ENCODE results near the gene TRMT112. TPM values are rescaled to one million over a fixed set of nuclear protein-coding genes. Genes with fewer than 3 reads are reported as not detected.

TRMT112 gene
- total and polyA plus RNA-seq, 2 donors from 2014 or later, result 172 to 291 TPM

- Histone ChIP-seq H3K9me3 (ENCODE audit: control insufficient read depth in 2 of 3, insufficient read depth in 1 of 3, low read length in 3 of 3) (no peaks in the 10 kb centered on the region), H3K4me3 (ENCODE audit: low read length in 3 of 3) (no peak overlapping the region), H3K4me1 (ENCODE audit: control insufficient read depth in 2 of 3, insufficient read depth in 2 of 3, low read depth in 1 of 3, low read length in 3 of 3) (peaks cover 0 to 17% (median 4%) of the 10 kb centered on the region in 3 donors), H3K9ac (ENCODE audit: low read length in 3 of 3) (no peak overlapping the region), H3K27ac (ENCODE audit: low read depth in 2 of 2, low read length in 2 of 2) (no peak overlapping the region), H3K36me3 (ENCODE audit: control insufficient read depth in 2 of 3, insufficient read depth in 3 of 3, low read length in 3 of 3) (no peaks in the 10 kb centered on the region), H3K27me3 (ENCODE audit: control insufficient read depth, insufficient read depth, low read length) (peaks cover 10% of the 10 kb centered on the region)
- TF ChIP-seq CTCF (IDR thresholded peaks at IDR 0.05; ENCODE audit: borderline replicate concordance, extremely low read depth, insufficient read depth), result no peak
- FAIRE-seq (no peak), DNase-seq (no peak)
- intact Hi-C loops (cut with DNase I), result no loop called here
Measured at GRCh38 chr11:64286801-64287159, 30.6 kb downstream of the TRMT112 start.

GRCh38 chr11:64285885-64286800 is 31.2 kb downstream of the TRMT112 start:
- TF ChIP-seq CTCF (IDR thresholded peaks at IDR 0.05; ENCODE audit: borderline replicate concordance, extremely low read depth, insufficient read depth), result no peak
- FAIRE-seq (no peak), DNase-seq (peak in 1 of 5 donors; percentile 79)
- Histone ChIP-seq H3K4me3 (ENCODE audit: low read length in 3 of 3) (peak overlapping the region in 2 of 3 donors; percentile 62 to 83), H3K9ac (ENCODE audit: low read length in 3 of 3) (peak overlapping the region in 2 of 3 donors; percentile 75 to 78), H3K9me3 (ENCODE audit: control insufficient read depth in 2 of 3, insufficient read depth in 1 of 3, low read length in 3 of 3) (no peaks in the 10 kb centered on the region), H3K4me1 (ENCODE audit: control insufficient read depth in 2 of 3, insufficient read depth in 2 of 3, low read depth in 1 of 3, low read length in 3 of 3) (peaks cover 0 to 17% (median 4%) of the 10 kb centered on the region in 3 donors), H3K36me3 (ENCODE audit: control insufficient read depth in 2 of 3, insufficient read depth in 3 of 3, low read length in 3 of 3) (no peaks in the 10 kb centered on the region), H3K27ac (ENCODE audit: low read depth in 2 of 2, low read length in 2 of 2) (peak overlapping the region; percentile 24 to 96), H3K27me3 (ENCODE audit: control insufficient read depth, insufficient read depth, low read length) (peaks cover 10% of the 10 kb centered on the region)
- intact Hi-C loops (cut with DNase I), result no loop called here

- no peaks in the 10 kb centered on the region for H3K9me3 ChIP-seq (ENCODE audit: control insufficient read depth in 2 of 3, insufficient read depth in 1 of 3, low read length in 3 of 3)
- intact Hi-C loops (cut with DNase I), result no loop called here
- FAIRE-seq (no peak), DNase-seq (peak; percentile 85 to 95 (median 91))
- TF ChIP-seq CTCF (IDR thresholded peaks at IDR 0.05; ENCODE audit: borderline replicate concordance, extremely low read depth, insufficient read depth), result no peak
- H3K27me3 ChIP-seq (ENCODE audit: control insufficient read depth, insufficient read depth, low read length), result peaks cover 2% of the 10 kb centered on the region
- peak within 1 kb of the TSS; percentile 75 to 83 (median 77) for H3K4me3 ChIP-seq (ENCODE audit: low read length in 3 of 3)
- H3K27ac ChIP-seq (ENCODE audit: low read depth in 2 of 2, low read length in 2 of 2), result peak within 1 kb of the TSS; percentile 90 to 96
- H3K4me1 ChIP-seq (ENCODE audit: control insufficient read depth in 2 of 3, insufficient read depth in 2 of 3, low read depth in 1 of 3, low read length in 3 of 3), result peaks cover 0 to 17% (median 4%) of the 10 kb centered on the region in 3 donors
- no peaks in the 10 kb centered on the region for H3K36me3 ChIP-seq (ENCODE audit: control insufficient read depth in 2 of 3, insufficient read depth in 3 of 3, low read length in 3 of 3)
- H3K9ac ChIP-seq (ENCODE audit: low read length in 3 of 3), result peak within 1 kb of the TSS; percentile 44 to 87 (median 81)
Measured at GRCh38 chr11:64284962-64285884, 32.1 kb downstream of the TRMT112 start, which contains the start of gene GPR137. Gene GPR137, plus strand, starts transcription at chr11:64285848. Its CDS starts 677 bp downstream, at chr11:64286525.

All from kidney (tissue), 14 donors.